Heart left ventricle (tissue), 16 donors: ENCODE measurements around the gene ACTL6B. TPM values are rescaled to one million over a fixed set of nuclear protein-coding genes. Genes with fewer than 3 reads are reported as not detected.
A peak's percentile ranks its signal among the peaks of the same experiment; 100 is the strongest.
"Not testable (repeated sequence)": the region's sequence is repeated elsewhere in the genome, so short reads cannot be mapped to it uniquely, and the experiment has no call there.

Experiments
- ATAC-seq, 4 donors: fragments of 200-7000 bp; cut with Tn5 transposase; one replicate each; pipeline ENCODE4 v1.9.1; 2020 to 2022; ENCODE audit warnings: moderate library complexity in 4 of 4, mild to moderate bottlenecking in 3 of 4, moderate number of reproducible peaks in 1 of 4
- DNase-seq, 5 donors: peaks; one replicate each; pipeline ENCODE4 v3.0.0-alpha.2; 2020
- H3K27ac ChIP-seq, 12 donors: fragments of 200-600 bp; sonication (generic) in 4 of 12; one replicate each; pipeline versions ENCODE4 v1.5.0 to v1.8.0; 2016 to 2022; ENCODE audit warnings: mild to moderate bottlenecking in 2 of 12
- H3K27me3 ChIP-seq, 9 donors: fragments of 200-600 bp; sonication (generic) in 2 of 9; one replicate each; pipeline versions ENCODE4 v1.5.1 to v1.8.0; 2016 to 2022; ENCODE audit warnings: mild to moderate bottlenecking in 3 of 9
- H3K36me3 ChIP-seq, 9 donors: fragments of 200-600 bp; sonication (generic) in 2 of 9; one replicate each; pipeline versions ENCODE4 v1.5.0 to v1.8.0; 2018 to 2022; ENCODE audit warnings: mild to moderate bottlenecking in 2 of 9
- H3K4me1 ChIP-seq, 12 donors: fragments of 200-600 bp; sonication (generic) in 4 of 12; one replicate each; pipeline versions ENCODE4 v1.5.0 to v1.8.0; 2016 to 2022; ENCODE audit warnings: mild to moderate bottlenecking in 3 of 12
- H3K4me3 ChIP-seq, 12 donors: fragments of 200-600 bp; sonication (generic) in 4 of 12; one replicate each; pipeline versions ENCODE4 v1.5.0 to v1.8.0; 2017 to 2022; ENCODE audit warnings: mild to moderate bottlenecking in 9 of 12, moderate library complexity in 4 of 12
- H3K9me3 ChIP-seq, 12 donors: fragments of 200-600 bp; sonication (generic) in 4 of 12; one replicate each; pipeline versions ENCODE4 v1.5.0 to v1.8.0; 2016 to 2022; ENCODE audit warnings: mild to moderate bottlenecking in 1 of 12
- CTCF ChIP-seq, 12 donors: fragments of 200-600 bp; sonication (generic) in 4 of 12; IDR thresholded peaks; one replicate each; pipeline versions ENCODE4 v1.5.0 to v1.8.0; 2018 to 2022; ENCODE audit warnings: antibody characterized with exemption in 12 of 12, mild to moderate bottlenecking in 5 of 12
- POLR2A ChIP-seq, 2 donors: fragments of 450-650 bp; IDR thresholded peaks; one replicate each; pipeline ENCODE4 v1.6.1; 2017; ENCODE audit warnings: antibody characterized with exemption in 2 of 2, mild to moderate bottlenecking in 2 of 2, moderate library complexity in 2 of 2
- WGBS, 4 donors: extraction: QIAGEN DNeasy Blood & Tissue Kit in 2 of 4; methylation state at CpG; one replicate each; pipeline versions ENCODE4 v1.1.5 to v1.1.7; 2013 to 2018; 5-methylcytosine and 5-hydroxymethylcytosine counted together
- intact Hi-C, 10 donors: fragments of 100-400 bp; cut with DNase I; formaldehyde crosslinking; loops; one replicate each; pipeline versions ENCODE4 v1.11.1 to v1.14.2; 2022
- long read RNA-seq, 3 donors: library from polyadenylated mRNA; unstranded; transcript quantifications; one replicate each; pipeline ENCODE4 v2.0.0, GENCODE V29; 2020 to 2021
- polyA plus RNA-seq, 2 donors: library from polyadenylated mRNA; stranded (reverse); fragments of 200-250 nt; gene quantifications; one replicate each; pipeline ENCODE4 v1.2.3, GENCODE V29; 2013
- total RNA-seq, 9 donors: library from RNA; depleted of rRNA in 2 of 9; stranded (reverse); fragments of >200 nt in 2 of 9; fragmentation: NEBNext Ultra II Directional in 3 of 9; extraction: Animal tissue kit (Norgen Biotek cat#: 25700) in 3 of 9; gene quantifications; one replicate each; pipeline versions ENCODE4 v1.1.0 to v1.2.4, GENCODE V29; 2016 to 2023
- donor health status: ischemic (EF 13 %, LVEDD 7.1; RV severe dilation, severe dysfunction).
- donor health status: healthy with polysubstance abuse.
- donor health status: DM: no; HTN: yes; CAD: no.
- donor health status: DM: no; HTN: no; CAD: no.
- donor health status: ischemic (EF 25% LVEDD 6.9; RV normal size, moderate dysfunction).
- donor health status: ischemic (EF 25% LVEDD 5.7; RV mildly dilated, moderate dysfunction).
- donor health status: healthy.
- donor health status: DM: yes; HTN: yes; CAD: no.
- donor health status: ischemic (EF 35%, LVEDD 5.7; RV mildly dilated, moderate dysfunction).
- donor health status: nonischemic (EF 11% LVEDD 7.7; RV severe dilation, severe dysfunction).
- donor health status: DM: yes; HTN: yes; CAD: no.
- donor health status: PGD.
- donor health status: ischemic (EF 29% LVEDD 5.4; RV normal size, mild dysfunction).
- donor health status: nonischemic (EF 23%, LVEDD 6.1; RV moderate dilation, normal function).

The ACTL6B gene
- total RNA-seq (not detected), polyA plus RNA-seq (not detected)
- long read RNA-seq, donor 1: 0 reads
- long read RNA-seq, donor 2: 0 reads
- long read RNA-seq, donor 3: 0 reads

- Histone ChIP-seq H3K9me3 (no peaks in the 10 kb centered on the region), H3K27ac (no peak within 1 kb of the TSS), H3K4me1 (peaks cover 0 to 7% (median 0%) of the 10 kb centered on the region in 12 donors), H3K4me3 (no peak within 1 kb of the TSS), H3K36me3 (no peaks in the 10 kb centered on the region), H3K27me3 (peaks cover 16 to 84% (median 37%) of the 10 kb centered on the region in 9 donors)
- DNase-seq (peak; percentile 57 to 83 (median 72)), ATAC-seq (peak in 3 of 4 donors; percentile 80 to 84 (median 83))
- WGBS, 4 donors: 9 to 19% (median 9%) methylated on average over 12 to 63 of the region's 63 CpGs
- TF ChIP-seq CTCF (IDR thresholded peaks at IDR 0.05): no peak
- intact Hi-C loops: loop anchor here in 1 of 10 donors (1.0 kb wide), 1 partner anchor 13 kb away; no protein-coding TSS in a partner anchor
Measured at GRCh38 chr7:100655908-100656674, at the start of gene ACTL6B. ACTL6B (minus strand) TSS chr7:100656448; CDS start chr7:100656354, 94 bp downstream.

GRCh38 chr7:100705320-100705752, 49.1 kb upstream of the ACTL6B start:
- Histone ChIP-seq H3K4me1 (peaks cover 0 to 28% (median 18%) of the 10 kb centered on the region in 12 donors), H3K27me3 (no peaks in the 10 kb centered on the region), H3K4me3 (peak overlapping the region; percentile 53 to 88 (median 77)), H3K36me3 (peaks cover 0 to 16% (median 7%) of the 10 kb centered on the region in 9 donors), H3K9me3 (no peaks in the 10 kb centered on the region), H3K27ac (peak overlapping the region; percentile 91 to 99 (median 94))
- intact Hi-C loops: loop anchor here in 9 of 10 donors (1.0 to 10.0 kb wide), 5 partner anchors 31 to 349 kb away; partner anchors contain the start of gene SLC12A9 (in 8 of the 9)
- ATAC-seq: peak; percentile 54 to 80 (median 74)
- WGBS, 4 donors: 0 to 1% (median 1%) methylated on average over 8 to 25 of the region's 25 CpGs
- TF ChIP-seq CTCF (IDR thresholded peaks at IDR 0.05) (peak; percentile 82 to 97 (median 92)), POLR2A (IDR thresholded peaks at IDR 0.05) (no peak)
- peak; percentile 74 to 92 (median 81) for DNase-seq

- peak in 1 of 5 donors; percentile 14 for DNase-seq
- not testable (repeated sequence) for H3K36me3 ChIP-seq, H3K9me3 ChIP-seq, H3K4me1 ChIP-seq, ATAC-seq, H3K27ac ChIP-seq, H3K27me3 ChIP-seq, H3K4me3 ChIP-seq
- intact Hi-C loops: loop anchor here in 2 of 10 donors (10.0 kb wide), 2 partner anchors 154 to 354 kb away; partner anchors contain the start of gene SLC12A9 (in 1 of the 2)
- 50 to 77% (median 70%) methylated on average over 3 of the region's 3 CpGs for WGBS, 4 donors
Measured at GRCh38 chr7:100701089-100701488, 44.8 kb upstream of the ACTL6B start.

DNA sequence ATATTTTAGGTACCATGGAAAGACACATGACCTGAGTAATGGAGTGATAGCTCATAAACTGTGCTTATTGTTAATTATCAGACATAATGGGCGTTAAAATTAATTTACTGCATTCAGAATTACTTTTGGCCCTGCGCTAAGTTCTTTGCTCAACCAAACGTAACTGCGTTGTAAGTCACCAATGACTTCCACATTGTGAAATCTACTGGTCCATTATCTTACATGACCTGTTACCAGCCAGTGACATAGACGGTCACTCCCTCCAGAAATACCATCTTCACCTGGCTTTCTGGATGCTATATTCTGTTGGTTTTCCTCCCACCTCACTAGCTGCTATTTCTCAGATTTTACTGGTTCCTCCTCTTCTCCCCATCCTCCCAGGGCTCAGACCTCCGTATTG, 42.8 kb upstream of the ACTL6B start:
- ATAC-seq (no peak), DNase-seq (no peak)
- Histone ChIP-seq H3K27me3 (no peaks in the 10 kb centered on the region), H3K9me3 (no peaks in the 10 kb centered on the region), H3K4me1 (peaks cover 0 to 7% (median 4%) of the 10 kb centered on the region in 12 donors), H3K4me3 (no peak overlapping the region), H3K36me3 (no peaks in the 10 kb centered on the region), H3K27ac (no peak overlapping the region)
- intact Hi-C loops: loop anchor here in 4 of 10 donors (10.0 kb wide), 2 partner anchors 224 to 234 kb away; partner anchors contain the start of genes SPACDR (in 2 of the 4) and TSC22D4 (in 2 of the 4)
- TF ChIP-seq CTCF (IDR thresholded peaks at IDR 0.05) (no peak), POLR2A (IDR thresholded peaks at IDR 0.05) (no peak)
- 64 to 73% (median 70%) methylated on average over 6 of the region's 6 CpGs for WGBS, 4 donors
